ENCODE measurements around the gene CA9. TPM values are rescaled to one million over a fixed set of nuclear protein-coding genes. Genes with fewer than 3 reads are reported as not detected.

Gene CA9
- total RNA-seq, 1 donor from 2014 or later = 0.98 TPM

DNA sequence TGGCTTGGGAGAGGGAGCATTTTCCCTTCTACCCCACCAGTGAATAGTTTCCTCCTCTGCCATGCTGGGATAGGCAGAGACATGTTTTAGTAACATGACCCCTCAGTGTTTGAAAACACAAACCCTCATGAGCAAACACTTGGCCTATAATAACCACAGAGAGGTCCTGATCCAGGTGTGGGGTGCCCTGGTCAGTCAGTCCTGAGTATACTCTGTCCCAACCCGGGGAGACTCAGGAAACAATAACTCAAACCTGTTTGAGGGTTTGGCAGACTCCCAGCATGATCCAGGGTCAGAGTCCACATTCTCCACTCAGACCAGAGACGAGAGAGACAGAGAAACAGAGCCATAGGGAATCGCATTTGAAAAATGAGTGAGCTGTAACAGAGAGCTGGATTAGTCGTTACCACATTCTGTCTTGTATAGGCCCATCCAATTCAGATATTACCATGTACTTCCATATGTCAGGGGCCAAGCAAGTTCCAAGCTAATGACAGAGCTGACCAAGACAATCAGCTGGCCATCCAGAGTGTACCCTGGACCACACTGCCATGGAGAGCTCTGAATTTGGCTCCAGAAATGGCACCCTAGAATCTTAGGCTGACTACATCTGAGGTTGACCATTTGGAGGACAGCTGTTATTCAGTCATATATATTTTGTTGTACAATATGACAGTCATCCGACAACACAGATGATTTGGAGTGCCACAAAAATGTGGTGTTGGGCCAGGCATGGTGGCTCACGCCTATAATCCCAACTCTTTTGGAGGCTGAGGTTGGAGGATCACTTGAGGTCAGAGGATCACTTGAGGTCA lies 4.2 kb upstream of the CA9 start:
- TF ChIP-seq, protein P1, sequence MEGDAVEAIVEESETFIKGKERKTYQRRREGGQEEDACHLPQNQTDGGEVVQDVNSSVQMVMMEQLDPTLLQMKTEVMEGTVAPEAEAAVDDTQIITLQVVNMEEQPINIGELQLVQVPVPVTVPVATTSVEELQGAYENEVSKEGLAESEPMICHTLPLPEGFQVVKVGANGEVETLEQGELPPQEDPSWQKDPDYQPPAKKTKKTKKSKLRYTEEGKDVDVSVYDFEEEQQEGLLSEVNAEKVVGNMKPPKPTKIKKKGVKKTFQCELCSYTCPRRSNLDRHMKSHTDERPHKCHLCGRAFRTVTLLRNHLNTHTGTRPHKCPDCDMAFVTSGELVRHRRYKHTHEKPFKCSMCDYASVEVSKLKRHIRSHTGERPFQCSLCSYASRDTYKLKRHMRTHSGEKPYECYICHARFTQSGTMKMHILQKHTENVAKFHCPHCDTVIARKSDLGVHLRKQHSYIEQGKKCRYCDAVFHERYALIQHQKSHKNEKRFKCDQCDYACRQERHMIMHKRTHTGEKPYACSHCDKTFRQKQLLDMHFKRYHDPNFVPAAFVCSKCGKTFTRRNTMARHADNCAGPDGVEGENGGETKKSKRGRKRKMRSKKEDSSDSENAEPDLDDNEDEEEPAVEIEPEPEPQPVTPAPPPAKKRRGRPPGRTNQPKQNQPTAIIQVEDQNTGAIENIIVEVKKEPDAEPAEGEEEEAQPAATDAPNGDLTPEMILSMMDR (IDR thresholded peaks at IDR 0.05) = no peak
- TF ChIP-seq POLR2A (IDR thresholded peaks at IDR 0.05) = no peak
- no peak for TF ChIP-seq POLR2AphosphoS5 (IDR thresholded peaks at IDR 0.05; ENCODE audit: insufficient read depth in 1 of 2, low read depth in 1 of 2)
- intact Hi-C loops (cut with DNase I) = no loop called here
- Histone ChIP-seq H3K9me3 (no peaks in the 10 kb centered on the region), H3K36me3 (no peaks in the 10 kb centered on the region), H3K4me1 (peaks cover 19% of the 10 kb centered on the region), H3K27ac (no peak overlapping the region), H3K27me3 (no peaks in the 10 kb centered on the region), H3K4me3 (no peak overlapping the region)
- DNase-seq (ENCODE audit: extremely low spot score in 2 of 2) = no peak

DNA sequence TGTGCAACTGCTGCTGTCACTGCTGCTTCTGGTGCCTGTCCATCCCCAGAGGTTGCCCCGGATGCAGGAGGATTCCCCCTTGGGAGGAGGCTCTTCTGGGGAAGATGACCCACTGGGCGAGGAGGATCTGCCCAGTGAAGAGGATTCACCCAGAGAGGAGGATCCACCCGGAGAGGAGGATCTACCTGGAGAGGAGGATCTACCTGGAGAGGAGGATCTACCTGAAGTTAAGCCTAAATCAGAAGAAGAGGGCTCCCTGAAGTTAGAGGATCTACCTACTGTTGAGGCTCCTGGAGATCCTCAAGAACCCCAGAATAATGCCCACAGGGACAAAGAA lies 265 bp downstream of the CA9 start:
- DNase-seq (ENCODE audit: extremely low spot score in 2 of 2) = no peak
- intact Hi-C loops (cut with DNase I) = no loop called here
- TF ChIP-seq POLR2A (IDR thresholded peaks at IDR 0.05) = no peak
- TF ChIP-seq, protein P1 (IDR thresholded peaks at IDR 0.05) = no peak
- TF ChIP-seq POLR2AphosphoS5 (IDR thresholded peaks at IDR 0.05; ENCODE audit: insufficient read depth in 1 of 2, low read depth in 1 of 2) = no peak
- H3K9me3 ChIP-seq = no peaks in the 10 kb centered on the region
- H3K27me3 ChIP-seq = no peaks in the 10 kb centered on the region
- no peaks in the 10 kb centered on the region for H3K36me3 ChIP-seq
- peaks cover 20% of the 10 kb centered on the region for H3K4me1 ChIP-seq
- no peak overlapping the region for H3K4me3 ChIP-seq
- H3K27ac ChIP-seq = no peak overlapping the region

DNA sequence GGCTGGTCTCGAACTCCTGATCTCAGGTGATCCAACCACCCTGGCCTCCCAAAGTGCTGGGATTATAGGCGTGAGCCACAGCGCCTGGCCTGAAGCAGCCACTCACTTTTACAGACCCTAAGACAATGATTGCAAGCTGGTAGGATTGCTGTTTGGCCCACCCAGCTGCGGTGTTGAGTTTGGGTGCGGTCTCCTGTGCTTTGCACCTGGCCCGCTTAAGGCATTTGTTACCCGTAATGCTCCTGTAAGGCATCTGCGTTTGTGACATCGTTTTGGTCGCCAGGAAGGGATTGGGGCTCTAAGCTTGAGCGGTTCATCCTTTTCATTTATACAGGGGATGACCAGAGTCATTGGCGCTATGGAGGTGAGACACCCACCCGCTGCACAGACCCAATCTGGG lies 1.5 kb downstream of the CA9 start:
- no peak for DNase-seq (ENCODE audit: extremely low spot score in 2 of 2)
- Histone ChIP-seq H3K36me3 (no peaks in the 10 kb centered on the region), H3K27me3 (no peaks in the 10 kb centered on the region), H3K9me3 (no peaks in the 10 kb centered on the region), H3K4me1 (peaks cover 20% of the 10 kb centered on the region), H3K4me3 (peak overlapping the region; percentile 46 to 55), H3K27ac (peak overlapping the region; percentile 6)
- TF ChIP-seq POLR2AphosphoS5 (IDR thresholded peaks at IDR 0.05; ENCODE audit: insufficient read depth in 1 of 2, low read depth in 1 of 2) (no peak), POLR2A (IDR thresholded peaks at IDR 0.05) (no peak)
- TF ChIP-seq, protein P1 (IDR thresholded peaks at IDR 0.05) = no peak
- intact Hi-C loops (cut with DNase I) = no loop called here

DNA sequence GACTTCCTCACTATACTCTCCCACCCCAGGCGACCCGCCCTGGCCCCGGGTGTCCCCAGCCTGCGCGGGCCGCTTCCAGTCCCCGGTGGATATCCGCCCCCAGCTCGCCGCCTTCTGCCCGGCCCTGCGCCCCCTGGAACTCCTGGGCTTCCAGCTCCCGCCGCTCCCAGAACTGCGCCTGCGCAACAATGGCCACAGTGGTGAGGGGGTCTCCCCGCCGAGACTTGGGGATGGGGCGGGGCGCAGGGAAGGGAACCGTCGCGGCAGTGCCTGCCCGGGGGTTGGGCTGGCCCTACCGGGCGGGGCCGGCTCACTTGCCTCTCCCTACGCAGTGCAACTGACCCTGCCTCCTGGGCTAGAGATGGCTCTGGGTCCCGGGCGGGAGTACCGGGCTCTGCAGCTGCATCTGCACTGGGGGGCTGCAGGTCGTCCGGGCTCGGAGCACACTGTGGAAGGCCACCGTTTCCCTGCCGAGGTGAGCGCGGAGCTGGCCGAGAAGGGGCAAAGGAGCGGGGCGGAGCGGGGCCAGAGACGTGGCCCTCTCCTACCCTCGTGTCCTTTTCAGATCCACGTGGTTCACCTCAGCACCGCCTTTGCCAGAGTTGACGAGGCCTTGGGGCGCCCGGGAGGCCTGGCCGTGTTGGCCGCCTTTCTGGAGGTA lies 2.1 kb downstream of the CA9 start:
- peaks cover 20% of the 10 kb centered on the region for H3K4me1 ChIP-seq
- no peak for DNase-seq (ENCODE audit: extremely low spot score in 2 of 2)

More for the DNA sequence above, 2.1 kb downstream of the CA9 start:
- Histone ChIP-seq H3K36me3 (no peaks in the 10 kb centered on the region), H3K4me3 (peak overlapping the region; percentile 46 to 55), H3K27ac (peak overlapping the region; percentile 6), H3K9me3 (no peaks in the 10 kb centered on the region), H3K27me3 (no peaks in the 10 kb centered on the region)
- intact Hi-C loops (cut with DNase I) = no loop called here
- TF ChIP-seq POLR2A (IDR thresholded peaks at IDR 0.05) (no peak), POLR2AphosphoS5 (IDR thresholded peaks at IDR 0.05; ENCODE audit: insufficient read depth in 1 of 2, low read depth in 1 of 2) (peak in 1 of 2 donors; percentile 24)
- TF ChIP-seq, protein P1 (IDR thresholded peaks at IDR 0.05) = no peak

Measured in vagina (tissue), 2 donors.